Activated CD4-positive, alpha-beta T cell treated with anti-CD3 and anti-CD28 coated beads, Interleukin-2, amount 10 ng/mL, durations not matched to agents 7 days and 5 days (primary cell): Measurements from ENCODE around the gene DRC1. TPM values are rescaled to one million over a fixed set of nuclear protein-coding genes. Genes with fewer than 3 reads are reported as not detected.

Source experiments
- CTCF ChIA-PET: fragments of 350-600 bp; sonication (Branson Sonifier 250); formaldehyde crosslinking; loops from one replicate; lab custom pipeline; 2021; ENCODE audit warnings: antibody characterized with exemption; lab: Charles Lee
- POLR2A ChIA-PET: fragments of 350-600 bp; sonication (Branson Sonifier 250); formaldehyde crosslinking; loops from one replicate; lab custom pipeline; 2021; ENCODE audit warnings: antibody characterized with exemption; lab: Charles Lee
- DNase-seq: peaks from one replicate; pipeline ENCODE4 v3.0.0-alpha.2; 2020
- H3K27ac Mint-ChIP-seq: one replicate; pipeline ENCODE4 v1.8.0; 2021; ENCODE audit warnings: mild to moderate bottlenecking, moderate library complexity, mixed read lengths
- H3K27me3 Mint-ChIP-seq: one replicate; pipeline ENCODE4 v1.8.0; 2021; ENCODE audit warnings: mixed read lengths
- H3K36me3 Mint-ChIP-seq: one replicate; pipeline ENCODE4 v1.8.0; 2021; ENCODE audit warnings: low read depth, mixed read lengths
- H3K4me1 Mint-ChIP-seq: one replicate; pipeline ENCODE4 v1.8.0; 2021; ENCODE audit warnings: mixed read lengths
- H3K4me3 Mint-ChIP-seq: one replicate; pipeline ENCODE4 v1.8.0; 2021; ENCODE audit warnings: mild to moderate bottlenecking, moderate library complexity, mixed read lengths
- H3K9me3 Mint-ChIP-seq: one replicate; pipeline ENCODE4 v1.8.0; 2021; ENCODE audit warnings: mixed read lengths
- total RNA-seq, 2 experiments: library from RNA; stranded (reverse); gene quantifications; one replicate each; pipeline ENCODE4 v1.2.3, GENCODE V29; 2021

The DRC1 gene
- total RNA-seq, 2 experiments from 2014 or later: not detected

- Mint-ChIP-seq H3K4me3 (no peak overlapping the region), H3K36me3 (no peaks in the 10 kb centered on the region), H3K4me1 (peaks cover 8% of the 10 kb centered on the region), H3K27ac (no peak overlapping the region), H3K9me3 (no peaks in the 10 kb centered on the region), H3K27me3 (no peaks in the 10 kb centered on the region)
- no peak for DNase-seq
- ChIA-PET CTCF (interaction anchor here (0.9 to 1.4 kb wide), 3 partner anchors 9 to 17 kb away, joined by 3 to 5 read pairs (median 4); partner anchors contain the start of gene OTOF), POLR2A (no interaction called here)
Observed at GRCh38 chr2:26486789-26487188, 85.1 kb downstream of the DRC1 start.

- Mint-ChIP-seq H3K4me1 (peaks cover 8% of the 10 kb centered on the region), H3K27ac (no peak overlapping the region), H3K9me3 (no peaks in the 10 kb centered on the region), H3K36me3 (no peaks in the 10 kb centered on the region), H3K4me3 (no peak overlapping the region), H3K27me3 (no peaks in the 10 kb centered on the region)
- DNase-seq: no peak
- CTCF ChIA-PET: interaction anchor here (0.9 to 1.4 kb wide), 4 partner anchors 9 to 17 kb away, joined by 3 to 5 read pairs (median 4); partner anchors contain the start of gene OTOF
- POLR2A ChIA-PET: no interaction called here
Observed at GRCh38 chr2:26487192-26487591, 85.5 kb downstream of the DRC1 start.

- peaks cover 11% of the 10 kb centered on the region for H3K4me1 Mint-ChIP-seq
- no peaks in the 10 kb centered on the region for H3K27me3 Mint-ChIP-seq
- no peak for DNase-seq
- H3K9me3 Mint-ChIP-seq: no peaks in the 10 kb centered on the region
- no peak overlapping the region for H3K27ac Mint-ChIP-seq
- no peak overlapping the region for H3K4me3 Mint-ChIP-seq
- ChIA-PET POLR2A (no interaction called here), CTCF (no interaction called here)
- H3K36me3 Mint-ChIP-seq: no peaks in the 10 kb centered on the region
Observed at GRCh38 chr2:26488463-26489212, 86.9 kb downstream of the DRC1 start.

- Mint-ChIP-seq H3K4me1 (peaks cover 16% of the 10 kb centered on the region), H3K27ac (no peak overlapping the region), H3K9me3 (no peaks in the 10 kb centered on the region), H3K36me3 (no peaks in the 10 kb centered on the region), H3K4me3 (no peak overlapping the region), H3K27me3 (no peaks in the 10 kb centered on the region)
- POLR2A ChIA-PET: no interaction called here
- CTCF ChIA-PET: no interaction called here
- no peak for DNase-seq
Observed at GRCh38 chr2:26489213-26489850, 87.6 kb downstream of the DRC1 start.

GRCh38 chr2:26491563-26492167 lies 89.9 kb downstream of the DRC1 start:
- Mint-ChIP-seq H3K4me1 (peaks cover 13% of the 10 kb centered on the region), H3K4me3 (no peak overlapping the region), H3K36me3 (no peaks in the 10 kb centered on the region), H3K27me3 (no peaks in the 10 kb centered on the region), H3K9me3 (no peaks in the 10 kb centered on the region), H3K27ac (no peak overlapping the region)
- no peak for DNase-seq
- ChIA-PET POLR2A (interaction anchor here (0.6 kb wide), 1 partner anchor 27 kb away, joined by 3 read pairs; no protein-coding TSS in a partner anchor), CTCF (interaction anchor here (0.9 to 3.2 kb wide), 3 partner anchors 11 to 14 kb away, joined by 3 to 10 read pairs (median 8); partner anchors contain the start of gene OTOF)

- Mint-ChIP-seq H3K4me3 (no peak overlapping the region), H3K9me3 (no peaks in the 10 kb centered on the region), H3K27ac (peak overlapping the region; percentile 71), H3K4me1 (peaks cover 8% of the 10 kb centered on the region), H3K27me3 (peaks cover 3% of the 10 kb centered on the region), H3K36me3 (no peaks in the 10 kb centered on the region)
- ChIA-PET POLR2A (no interaction called here), CTCF (interaction anchor here (0.6 to 3.2 kb wide), 3 partner anchors 10 to 222 kb away, joined by 3 to 10 read pairs (median 8); partner anchors contain the start of gene OTOF)
- no peak for DNase-seq
Observed at GRCh38 chr2:26492749-26493515, 91.2 kb downstream of the DRC1 start.

GRCh38 chr2:26493566-26493965 lies 91.8 kb downstream of the DRC1 start:
- Mint-ChIP-seq H3K27ac (peak overlapping the region; percentile 71), H3K4me1 (peaks cover 8% of the 10 kb centered on the region), H3K9me3 (no peaks in the 10 kb centered on the region), H3K4me3 (no peak overlapping the region), H3K27me3 (peaks cover 4% of the 10 kb centered on the region), H3K36me3 (no peaks in the 10 kb centered on the region)
- ChIA-PET CTCF (interaction anchor here (0.6 to 3.2 kb wide), 3 partner anchors 9 to 222 kb away, joined by 3 to 10 read pairs (median 8); partner anchors contain the start of gene OTOF), POLR2A (no interaction called here)
- DNase-seq: peak; percentile 19

- H3K4me3 Mint-ChIP-seq: no peak overlapping the region
- ChIA-PET CTCF (interaction anchor here (3.2 kb wide), 1 partner anchor 8 kb away, joined by 10 read pairs; no protein-coding TSS in a partner anchor), POLR2A (no interaction called here)
- H3K27me3 Mint-ChIP-seq: peaks cover 9% of the 10 kb centered on the region
- H3K9me3 Mint-ChIP-seq: no peaks in the 10 kb centered on the region
- H3K36me3 Mint-ChIP-seq: no peaks in the 10 kb centered on the region
- peak overlapping the region; percentile 71 for H3K27ac Mint-ChIP-seq
- peaks cover 8% of the 10 kb centered on the region for H3K4me1 Mint-ChIP-seq
- DNase-seq: no peak
Observed at GRCh38 chr2:26494199-26494598, 92.5 kb downstream of the DRC1 start.

- Mint-ChIP-seq H3K27ac (no peak overlapping the region), H3K4me3 (no peak overlapping the region), H3K27me3 (peaks cover 9% of the 10 kb centered on the region), H3K36me3 (no peaks in the 10 kb centered on the region), H3K4me1 (peaks cover 8% of the 10 kb centered on the region), H3K9me3 (no peaks in the 10 kb centered on the region)
- CTCF ChIA-PET: no interaction called here
- POLR2A ChIA-PET: no interaction called here
- DNase-seq: no peak
Observed at GRCh38 chr2:26494891-26495290, 93.2 kb downstream of the DRC1 start.

GRCh38 chr2:26495705-26496297 lies 94.1 kb downstream of the DRC1 start:
- H3K27ac Mint-ChIP-seq: no peak overlapping the region
- CTCF ChIA-PET: interaction anchor here (0.6 kb wide), 2 partner anchors 26 to 1098 kb away, joined by 3 to 7 read pairs; no protein-coding TSS in a partner anchor
- no peaks in the 10 kb centered on the region for H3K36me3 Mint-ChIP-seq
- peaks cover 8% of the 10 kb centered on the region for H3K4me1 Mint-ChIP-seq
- POLR2A ChIA-PET: no interaction called here
- no peaks in the 10 kb centered on the region for H3K9me3 Mint-ChIP-seq
- peaks cover 9% of the 10 kb centered on the region for H3K27me3 Mint-ChIP-seq
- no peak for DNase-seq
- H3K4me3 Mint-ChIP-seq: no peak overlapping the region

GRCh38 chr2:26500406-26500805 lies 98.7 kb downstream of the DRC1 start:
- DNase-seq: no peak
- ChIA-PET POLR2A (no interaction called here), CTCF (no interaction called here)
- Mint-ChIP-seq H3K9me3 (no peaks in the 10 kb centered on the region), H3K27ac (no peak overlapping the region), H3K36me3 (no peaks in the 10 kb centered on the region), H3K4me3 (no peak overlapping the region), H3K4me1 (peaks cover 8% of the 10 kb centered on the region), H3K27me3 (peaks cover 9% of the 10 kb centered on the region)
